K562 (cell line): ENCODE results near the gene GPR32. TPM values are rescaled to one million over a fixed set of nuclear protein-coding genes. Genes with fewer than 3 reads are reported as not detected.
A peak's percentile ranks its signal among the peaks of the same experiment; 100 is the strongest.

Experiments
- ARNT ChIP-seq, 2 experiments: fragments of 450-650 bp; IDR thresholded peaks; 2 replicates each; pipeline ENCODE4 v1.6.1; 2016; ENCODE audit warnings: mild to moderate bottlenecking in 1 of 2
- BACH1 ChIP-seq: fragments of 200-800 bp; sonication (Bioruptor generic); IDR thresholded peaks from 2 replicates; pipeline ENCODE4 v1.6.1; 2016; ENCODE audit warnings: missing genetic modification characterization, missing compliant biosample characterization
- BRF1 ChIP-seq: IDR thresholded peaks from 3 replicates; pipeline ENCODE4 v1.6.1; 2011; ENCODE audit warnings: borderline replicate concordance, mild to moderate bottlenecking; ENCODE audit not compliant: insufficient read length; ENCODE audit errors: extremely low read depth
- CBFB ChIP-seq: sonication (generic); formaldehyde crosslinking; IDR thresholded peaks from 2 replicates; pipeline ENCODE4 v1.4.0; 2020; ENCODE audit warnings: mild to moderate bottlenecking, missing genetic modification reagents
- CBX5 ChIP-seq: IDR thresholded peaks from 2 replicates; pipeline ENCODE4 v1.6.1; 2014; ENCODE audit warnings: low read depth, borderline replicate concordance
- CREBBP ChIP-seq: IDR thresholded peaks from one replicate; pipeline ENCODE4 v1.6.1; 2012; ENCODE audit warnings: low read depth, mild to moderate bottlenecking, control low read depth, inconsistent platforms, low read length
- E2F8 ChIP-seq: fragments of 450-650 bp; IDR thresholded peaks from 2 replicates; pipeline ENCODE4 v1.7.1; 2018; ENCODE audit warnings: mild to moderate bottlenecking, low read depth; ENCODE audit not compliant: partially characterized antibody
- FOS ChIP-seq: IDR thresholded peaks from 3 replicates; pipeline ENCODE4 v1.6.1; 2011; ENCODE audit not compliant: insufficient read length; ENCODE audit errors: extremely low read depth
- FOXK2 ChIP-seq, 2 experiments: fragments of 450-650 bp; IDR thresholded peaks in 1 of 2; conservative IDR thresholded peaks in 1 of 2; 2 replicates each; pipeline ENCODE4 v1.6.1; 2016; ENCODE audit warnings: low read depth in 2 of 2, mild to moderate bottlenecking in 1 of 2
- HNRNPH1 ChIP-seq: fragments of 200-400 bp; formaldehyde crosslinking; optimal IDR thresholded peaks from 2 replicates; pipeline ENCODE3; 2017; ENCODE audit warnings: low read depth, mild to moderate bottlenecking, low read length, moderate library complexity
- KLF13 ChIP-seq: fragments of 450-650 bp; IDR thresholded peaks from 2 replicates; pipeline ENCODE4 v1.6.1; 2016; ENCODE audit warnings: missing genetic modification characterization, low read depth, mild to moderate bottlenecking, missing compliant biosample characterization, moderate library complexity, borderline replicate concordance
- MECOM ChIP-seq: fragments of 250-450 bp; sonication (Bioruptor Pico); IDR thresholded peaks from 2 replicates; pipeline ENCODE4 v1.8.0; 2022; ENCODE audit warnings: inconsistent platforms
- PCBP2 ChIP-seq: fragments of 200-400 bp; formaldehyde crosslinking; IDR thresholded peaks from 2 replicates; pipeline ENCODE4 v1.6.1; 2018; ENCODE audit warnings: low read length, low read depth, mild to moderate bottlenecking, moderate library complexity; ENCODE audit not compliant: poor library complexity, severe bottlenecking
- RBFOX2 ChIP-seq: fragments of 200-400 bp; formaldehyde crosslinking; IDR thresholded peaks from 2 replicates; pipeline ENCODE4 v1.6.1; 2017; ENCODE audit warnings: low read depth, mild to moderate bottlenecking, low read length, moderate library complexity
- SMAD2 ChIP-seq: fragments of 150-350 bp; IDR thresholded peaks from 2 replicates; pipeline ENCODE4 v1.6.1; 2014; ENCODE audit warnings: low read depth, mild to moderate bottlenecking, low read length
- SMC3 ChIP-seq: conservative IDR thresholded peaks from 2 replicates; pipeline ENCODE4 v1.6.1; 2011; ENCODE audit warnings: low read depth, low read length, improper control_type of control experiment; ENCODE audit not compliant: insufficient read depth
- TOE1 ChIP-seq, 2 experiments: fragments of 450-650 bp in 1 of 2; sonication (generic) in 1 of 2; formaldehyde crosslinking in 1 of 2; IDR thresholded peaks; 2 replicates each; pipeline versions ENCODE4 v1.7.1 to v1.8.0; 2016 to 2022; ENCODE audit warnings: borderline replicate concordance in 2 of 2, mild to moderate bottlenecking in 2 of 2, antibody characterized with exemption in 1 of 2, inconsistent platforms in 1 of 2, low read depth in 1 of 2, missing genetic modification reagents in 1 of 2, moderate library complexity in 1 of 2
- ZBTB7A ChIP-seq: IDR thresholded peaks from 2 replicates; pipeline ENCODE4 v1.6.1; 2011; ENCODE audit warnings: low read depth, mild to moderate bottlenecking, low read length, moderate library complexity, borderline replicate concordance; ENCODE audit not compliant: control insufficient read depth
- ZNF311 ChIP-seq: fragments of 250-450 bp; sonication (Bioruptor Pico); IDR thresholded peaks from 2 replicates; pipeline ENCODE4 v1.4.0; 2020; ENCODE audit warnings: mild to moderate bottlenecking, moderate library complexity
- ZNF347 ChIP-seq: fragments of 450-650 bp; formaldehyde crosslinking; IDR thresholded peaks from 2 replicates; pipeline ENCODE4 v1.4.0; 2020; ENCODE audit warnings: low read depth, mild to moderate bottlenecking, moderate library complexity
- ZNF655 ChIP-seq: fragments of 250-450 bp; sonication (Bioruptor Pico); IDR thresholded peaks from 2 replicates; pipeline ENCODE4 v1.5.0; 2021
- ZNF764 ChIP-seq: fragments of 250-450 bp; sonication (Bioruptor Pico); IDR thresholded peaks from 2 replicates; pipeline ENCODE4 v1.4.0; 2020; ENCODE audit warnings: low read depth, mild to moderate bottlenecking, moderate library complexity
- polyA plus RNA-seq, 8 experiments: library from polyadenylated mRNA; depleted of rRNA in 4 of 8; stranded (reverse) in 5 of 8; unstranded in 3 of 8; fragments of >200 nt; fragmentation: Nextera tagmentation in 2 of 8; fragmentation: Illumina TruSeq in 1 of 8; extraction: Ambion mirVana in 2 of 8; extraction: Trizol in 1 of 8; gene quantifications; 2 replicates each; pipeline versions ENCODE4 v1.2.1 to v1.2.3, GENCODE V29; 2011 to 2014; ENCODE audit warnings: inconsistent platforms in 1 of 8, missing spikeins in 1 of 8
- total RNA-seq, 7 experiments: library from RNA; depleted of rRNA in 6 of 7; stranded (reverse); fragments of >200 nt in 6 of 7; fragmentation: Illumina TruSeq in 2 of 7; extraction: Trizol in 2 of 7; gene quantifications; 2 replicates each; pipeline versions ENCODE4 v1.2.1 to v1.2.3, GENCODE V29; 2011 to 2021; ENCODE audit warnings: low replicate concordance in 1 of 7
- TF ChIP-seq, protein P1 (sequence below): fragments of 250-450 bp; sonication (Bioruptor Pico); IDR thresholded peaks from 2 replicates; pipeline ENCODE4 v1.4.0; 2020

Gene GPR32
- total and polyA plus RNA-seq, 9 of the 15 experiments (the other 6 are each of a cell fraction or from before 2014, with no cell fraction given): not detected

- TF ChIP-seq KLF13 (tag): no peak
- no peak for TF ChIP-seq E2F8
- no peak for TF ChIP-seq PCBP2
- TF ChIP-seq HNRNPH1: no peak
- peak; percentile 27 for TF ChIP-seq FOS
- TF ChIP-seq ZNF311: 0 out of 2 replicates have a peak, but pooled peaks have one; percentile 23
- TF ChIP-seq MECOM: no peak
- no peak for TF ChIP-seq FOXK2 (conservative IDR thresholded peaks at IDR 0.05 in 1 of 2, IDR thresholded peaks at IDR 0.05 in 1 of 2; ENCODE audit: low read depth in 2 of 2)
- peak; percentile 84 for TF ChIP-seq RBFOX2
- peak; percentile 15; the same call in 1 of the 2 replicates for TF ChIP-seq ZNF764 (CRISPR knock-in tag)
- TF ChIP-seq, protein P1, sequence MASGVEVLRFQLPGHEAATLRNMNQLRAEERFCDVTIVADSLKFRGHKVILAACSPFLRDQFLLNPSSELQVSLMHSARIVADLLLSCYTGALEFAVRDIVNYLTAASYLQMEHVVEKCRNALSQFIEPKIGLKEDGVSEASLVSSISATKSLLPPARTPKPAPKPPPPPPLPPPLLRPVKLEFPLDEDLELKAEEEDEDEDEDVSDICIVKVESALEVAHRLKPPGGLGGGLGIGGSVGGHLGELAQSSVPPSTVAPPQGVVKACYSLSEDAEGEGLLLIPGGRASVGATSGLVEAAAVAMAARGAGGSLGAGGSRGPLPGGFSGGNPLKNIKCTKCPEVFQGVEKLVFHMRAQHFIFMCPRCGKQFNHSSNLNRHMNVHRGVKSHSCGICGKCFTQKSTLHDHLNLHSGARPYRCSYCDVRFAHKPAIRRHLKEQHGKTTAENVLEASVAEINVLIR (CRISPR knock-in tag): no peak
- TF ChIP-seq CREBBP: no peak
- TF ChIP-seq CBFB (CRISPR knock-in tag): no peak
- no peak for TF ChIP-seq CBX5
- TF ChIP-seq BRF1: no peak
- no peak for TF ChIP-seq ZBTB7A
- TF ChIP-seq BACH1 (tag): no peak
- TF ChIP-seq TOE1 (IDR thresholded peaks at IDR 0.05; ENCODE audit: borderline replicate concordance): no peak
- no peak for TF ChIP-seq TOE1 (CRISPR knock-in tag; IDR thresholded peaks at IDR 0.05; ENCODE audit: borderline replicate concordance, low read depth)
- no peak for TF ChIP-seq SMAD2
- TF ChIP-seq ARNT (IDR thresholded peaks at IDR 0.05): no peak
- no peak for TF ChIP-seq SMC3
- no peak for TF ChIP-seq ZNF347 (CRISPR knock-in tag)
- no peak for TF ChIP-seq ZNF655 (CRISPR knock-in tag)
These were observed 42.1 kb upstream of the GPR32 start (continued) for GRCh38 chr19:50728084-50728737.
